HG02970 (cell line): Measurements from ENCODE around the gene MESP2.

Experiments
- ATAC-seq: cut with Tn5 transposase; IDR thresholded peaks from one replicate; pipeline ENCODE4 v1.9.1; 2021; ENCODE audit warnings: mild to moderate bottlenecking, moderate library complexity, moderate number of reproducible peaks; ENCODE audit not compliant: unreplicated experiment, low FRiP score

The MESP2 gene

DNA sequence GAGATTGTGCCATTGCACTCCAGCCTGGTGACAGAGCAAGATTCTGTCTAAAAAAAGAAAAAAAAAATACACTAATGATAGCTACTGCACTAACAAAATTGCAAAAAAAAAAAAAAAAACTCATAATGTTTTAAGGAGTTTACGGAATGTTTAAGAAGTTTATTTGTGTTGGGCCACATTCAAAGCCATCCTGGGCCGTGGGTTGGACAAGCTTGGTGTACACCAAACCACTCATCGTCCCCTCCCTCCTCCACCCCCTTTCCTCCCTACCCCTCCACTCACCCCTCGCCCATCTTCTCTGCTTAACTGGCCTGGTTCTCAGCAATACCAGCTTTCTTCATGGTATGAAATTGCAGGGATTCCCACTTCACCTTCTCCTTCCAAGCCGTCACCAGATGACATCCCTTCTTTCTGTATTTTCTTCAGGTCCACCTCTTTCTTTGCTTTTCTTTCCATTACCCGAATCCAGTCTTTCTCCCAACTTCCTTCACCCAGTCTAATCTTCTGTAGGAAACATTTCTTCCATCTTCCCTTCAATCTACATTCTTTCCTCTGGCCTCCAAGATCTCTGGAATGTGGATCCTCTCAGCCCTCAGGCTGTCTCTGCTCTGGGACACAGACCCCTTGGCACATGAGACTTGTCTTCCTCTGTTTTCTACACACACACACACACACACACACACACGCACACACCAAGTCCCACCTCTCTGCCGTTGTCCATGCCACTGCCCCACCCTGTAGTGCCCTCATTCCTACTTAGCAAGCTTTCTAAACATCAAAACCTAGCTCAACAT is 21.6 kb upstream of the MESP2 start:
- ATAC-seq, result no peak

DNA sequence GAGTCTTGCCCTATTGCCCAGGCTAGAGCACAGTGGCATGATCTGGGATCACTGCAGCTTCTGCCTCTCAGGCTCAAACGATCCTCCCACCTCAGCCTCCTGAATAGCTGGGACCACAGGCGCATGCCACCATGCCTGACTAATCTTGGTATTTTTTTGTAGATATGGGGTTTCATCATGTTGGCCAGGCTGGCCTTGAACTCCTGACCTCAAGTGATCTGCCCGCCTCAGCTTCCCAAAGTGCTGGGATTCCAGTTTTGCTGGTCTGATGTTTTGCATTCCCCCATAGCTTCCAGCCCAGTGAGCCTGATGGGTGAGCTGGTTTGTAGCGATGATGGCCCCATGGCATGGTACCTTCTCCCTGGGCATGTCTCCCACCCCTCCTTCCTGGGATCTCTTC is 20.4 kb upstream of the MESP2 start:
- no peak for ATAC-seq

DNA sequence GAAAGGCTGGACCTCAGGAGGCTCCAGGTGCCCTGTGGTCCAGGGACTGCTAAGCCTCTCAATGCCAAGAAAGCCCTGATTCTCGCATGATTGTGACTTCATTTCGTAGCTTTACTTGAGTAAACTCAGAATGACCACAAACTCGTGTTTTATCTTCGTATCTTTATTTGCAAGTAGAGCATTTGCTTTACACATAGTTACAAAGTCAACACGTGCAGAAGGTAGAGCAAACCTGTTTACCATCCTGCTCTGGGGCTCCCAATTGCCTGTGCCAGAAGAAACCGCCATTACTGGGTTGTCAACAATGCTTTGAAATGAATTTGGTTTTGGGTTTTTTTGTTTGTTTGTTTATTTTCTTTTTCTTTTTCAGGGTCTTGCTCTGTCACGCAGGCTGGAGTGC is 19.2 kb upstream of the MESP2 start:
- ATAC-seq, result no peak

GRCh38 chr15:89758283-89758682 is 17.8 kb upstream of the MESP2 start:
- no peak for ATAC-seq

GRCh38 chr15:89758981-89759380 is 17.2 kb upstream of the MESP2 start:
- ATAC-seq, result no peak

DNA sequence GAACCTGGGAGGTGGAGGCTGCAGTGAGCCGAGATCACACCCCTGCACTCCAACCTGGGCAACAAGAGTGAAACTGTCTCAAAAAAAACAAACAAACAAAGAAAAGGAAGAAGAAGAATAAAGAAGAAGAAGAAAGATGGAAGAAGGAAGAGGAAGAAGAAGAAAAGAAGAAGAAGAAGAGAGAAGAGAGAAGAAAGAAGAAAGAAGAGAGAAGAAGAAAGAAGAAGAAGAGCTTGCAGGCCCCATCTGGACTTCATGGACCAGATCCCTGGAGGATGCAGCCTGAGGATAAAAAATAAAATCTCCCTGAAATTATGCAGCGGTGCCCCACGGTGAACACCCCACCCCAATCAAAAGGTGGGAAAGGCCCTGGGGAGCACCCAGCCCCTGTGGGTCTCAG is 16.3 kb upstream of the MESP2 start:
- no peak for ATAC-seq

DNA sequence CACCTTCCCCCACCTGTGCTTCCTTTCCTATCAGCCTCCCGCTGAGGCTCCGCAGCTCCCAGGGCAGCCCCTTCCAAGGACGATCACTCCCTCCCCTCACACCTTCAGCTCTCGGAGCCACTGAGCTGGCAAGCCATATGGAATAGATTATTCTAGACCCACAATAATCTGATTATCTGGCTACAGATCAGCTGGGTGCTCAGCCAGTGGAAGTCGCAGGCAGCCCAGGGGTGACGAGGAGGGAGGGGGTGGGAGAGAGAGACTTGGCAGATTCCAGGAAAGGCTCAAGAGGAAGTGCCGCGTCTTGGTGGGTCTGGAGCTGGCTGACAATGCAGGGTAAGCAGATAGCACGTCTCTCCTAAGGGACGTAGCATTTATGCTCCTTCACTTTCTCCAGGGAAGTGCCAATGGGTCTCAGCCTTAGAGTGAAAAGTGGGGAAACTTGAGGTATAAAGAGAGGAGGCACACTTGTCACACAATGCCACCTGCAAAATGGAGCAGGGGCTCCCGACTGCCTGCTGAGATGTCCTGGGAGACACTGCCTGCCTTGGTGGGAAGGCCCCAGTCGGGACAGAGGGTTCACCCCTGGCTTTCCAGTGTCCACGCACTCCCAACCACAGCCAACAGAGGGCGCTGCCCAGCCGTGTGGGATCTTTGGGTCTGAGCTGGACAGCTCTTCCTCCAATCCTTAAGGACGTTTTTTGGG is 15.7 kb upstream of the MESP2 start:
- no peak for ATAC-seq

DNA sequence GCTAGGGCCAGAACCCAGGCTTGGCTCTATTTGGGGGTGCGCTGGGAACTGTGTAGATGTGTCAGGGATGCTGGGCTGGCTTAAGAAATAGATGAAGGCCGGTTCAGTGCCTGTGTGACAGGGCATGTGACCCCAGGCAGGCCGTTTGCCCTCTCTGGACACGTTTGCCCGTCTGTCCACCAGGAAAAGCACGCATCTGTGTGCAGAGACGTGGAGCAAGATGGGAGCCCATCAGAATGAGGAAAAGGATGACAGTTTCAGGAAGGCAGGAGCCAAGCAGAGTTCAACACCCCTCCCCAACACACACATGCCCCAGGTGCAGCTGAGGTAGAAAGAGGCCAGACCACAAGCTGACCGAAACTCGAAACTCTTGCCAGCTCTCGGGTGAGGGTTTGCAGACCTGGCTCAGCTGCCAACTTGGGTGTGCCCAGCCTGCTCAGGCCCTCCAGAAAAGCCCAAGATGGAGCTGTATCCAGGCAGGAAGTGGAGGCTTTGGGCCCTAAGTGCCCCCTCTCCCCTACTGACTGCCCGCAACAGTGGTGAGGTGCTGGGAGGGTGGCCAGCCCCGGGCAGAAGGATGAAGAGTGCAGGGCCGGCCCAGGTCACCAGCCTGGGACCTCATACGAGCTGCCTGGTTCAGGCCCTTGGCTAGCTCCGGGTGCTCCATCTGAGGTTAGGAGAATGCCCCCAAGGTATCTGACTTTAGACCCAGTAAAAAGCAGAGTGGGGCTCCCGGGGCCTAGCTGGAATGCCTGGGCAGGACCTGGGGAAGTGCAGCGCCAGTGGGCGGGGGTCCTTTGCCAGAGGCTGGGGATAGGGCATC is 14.9 kb upstream of the MESP2 start:
- ATAC-seq, result no peak

GRCh38 chr15:89761929-89762328 is 14.2 kb upstream of the MESP2 start:
- no peak for ATAC-seq

GRCh38 chr15:89765694-89766093 is 10.4 kb upstream of the MESP2 start:
- no peak for ATAC-seq

GRCh38 chr15:89766357-89767311 is 9.5 kb upstream of the MESP2 start:
- ATAC-seq, result no peak

DNA sequence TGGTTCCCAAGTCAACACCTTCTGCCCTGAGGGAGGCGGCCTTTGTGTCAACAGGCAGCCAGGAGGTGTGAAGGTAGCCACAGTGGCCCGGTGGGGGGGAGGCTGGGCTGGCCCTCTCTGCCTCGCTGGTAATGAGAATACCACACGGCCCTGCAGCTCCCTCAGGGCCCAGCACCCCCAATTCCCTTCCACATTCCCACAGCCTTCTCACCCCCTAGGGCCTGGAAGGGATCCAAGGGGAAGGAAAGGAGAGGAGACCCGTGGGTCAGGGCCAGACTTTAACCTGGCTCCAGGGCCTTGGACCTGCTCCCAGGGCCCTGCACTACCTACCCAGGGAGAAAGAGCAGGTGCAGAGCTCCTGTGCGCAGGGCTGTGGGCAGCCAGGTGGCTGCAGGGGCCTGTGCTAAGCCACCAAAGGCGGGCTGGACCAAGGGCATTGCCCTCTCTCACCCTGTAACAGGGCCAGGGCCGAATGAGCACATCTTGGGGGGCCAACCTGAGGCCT is 8.7 kb upstream of the MESP2 start:
- no peak for ATAC-seq

DNA sequence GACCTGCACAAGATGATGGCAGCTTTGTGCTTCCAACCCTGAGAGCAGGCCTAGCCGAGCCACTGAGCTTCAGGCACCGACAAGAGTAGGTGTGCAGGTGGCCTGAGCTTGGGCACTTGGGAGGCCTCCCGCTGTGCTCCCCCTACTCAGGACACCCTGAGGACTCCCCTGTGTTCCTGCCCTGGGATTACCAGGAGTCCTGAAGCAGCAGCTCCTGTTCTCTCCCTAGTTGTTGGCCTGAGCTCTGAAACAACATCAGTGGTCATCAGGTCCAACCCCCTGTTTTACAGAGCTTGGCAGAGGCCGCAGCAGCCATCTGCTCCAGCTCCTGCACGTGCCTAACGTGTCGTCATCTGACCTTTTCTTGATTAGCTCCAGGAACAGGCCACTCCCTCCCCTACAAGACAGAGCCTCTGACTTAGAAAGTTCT is 8.0 kb upstream of the MESP2 start:
- no peak for ATAC-seq

DNA sequence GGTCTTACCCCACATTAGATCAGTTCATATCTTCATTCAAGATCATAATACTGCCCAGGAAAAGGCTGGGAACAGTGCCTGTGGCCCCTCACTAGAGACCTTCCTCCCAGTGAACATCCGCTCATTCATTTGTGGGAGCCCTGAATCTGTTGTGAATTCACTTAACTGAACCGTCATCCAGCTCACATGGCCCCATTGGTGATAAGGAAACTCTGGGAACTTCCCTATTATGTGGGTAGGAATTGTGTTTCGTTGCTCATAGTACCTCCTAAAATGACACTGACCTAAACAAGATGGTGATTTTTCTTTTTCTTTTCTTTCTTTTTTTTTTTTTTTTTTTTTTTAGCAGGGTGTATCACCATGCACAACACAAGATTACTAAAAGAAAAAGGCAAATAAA is 6.8 kb upstream of the MESP2 start:
- no peak for ATAC-seq

DNA sequence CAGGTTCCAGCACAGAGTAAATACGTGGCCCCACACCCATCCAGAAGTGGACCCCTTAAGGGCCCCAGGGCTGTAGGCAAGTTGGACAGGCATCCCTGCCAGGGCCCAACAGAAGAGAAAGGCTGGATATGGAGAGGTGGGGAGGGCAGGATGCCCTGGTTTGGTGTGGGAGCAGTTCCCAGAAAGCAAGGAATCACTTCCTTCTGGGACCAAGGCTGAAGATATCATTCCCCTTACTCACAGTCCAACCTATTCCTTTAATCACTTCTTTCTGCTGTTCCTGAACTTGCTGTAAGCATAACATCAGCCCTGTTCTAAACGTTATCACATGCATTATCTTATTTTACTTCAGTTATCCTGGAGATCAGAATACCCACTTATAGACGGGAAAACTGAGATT is 6.1 kb upstream of the MESP2 start:
- ATAC-seq, result no peak

GRCh38 chr15:89772932-89773583 is 3.1 kb upstream of the MESP2 start:
- ATAC-seq, result no peak

DNA sequence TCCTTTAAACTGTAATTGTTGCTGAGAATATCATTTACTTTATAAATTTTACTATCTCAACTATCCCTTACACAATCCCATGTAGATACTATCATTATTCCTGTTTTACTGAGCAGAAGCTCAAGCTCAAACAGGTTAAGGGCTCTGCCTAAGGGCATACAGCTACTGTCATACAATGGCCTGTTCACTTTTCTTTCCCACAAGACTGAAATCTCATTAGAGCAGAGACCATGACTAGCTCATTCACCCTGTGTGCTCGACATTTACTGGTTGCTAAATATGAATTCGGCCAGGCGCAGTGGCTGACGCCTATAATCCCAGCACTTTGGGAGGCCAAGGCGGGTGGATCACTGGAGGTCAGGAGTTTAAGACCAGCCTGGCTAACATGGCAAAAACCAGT is 1.6 kb upstream of the MESP2 start:
- no peak for ATAC-seq

GRCh38 chr15:89775815-89776214 is 317 bp upstream of the MESP2 start:
- ATAC-seq, result no peak

DNA sequence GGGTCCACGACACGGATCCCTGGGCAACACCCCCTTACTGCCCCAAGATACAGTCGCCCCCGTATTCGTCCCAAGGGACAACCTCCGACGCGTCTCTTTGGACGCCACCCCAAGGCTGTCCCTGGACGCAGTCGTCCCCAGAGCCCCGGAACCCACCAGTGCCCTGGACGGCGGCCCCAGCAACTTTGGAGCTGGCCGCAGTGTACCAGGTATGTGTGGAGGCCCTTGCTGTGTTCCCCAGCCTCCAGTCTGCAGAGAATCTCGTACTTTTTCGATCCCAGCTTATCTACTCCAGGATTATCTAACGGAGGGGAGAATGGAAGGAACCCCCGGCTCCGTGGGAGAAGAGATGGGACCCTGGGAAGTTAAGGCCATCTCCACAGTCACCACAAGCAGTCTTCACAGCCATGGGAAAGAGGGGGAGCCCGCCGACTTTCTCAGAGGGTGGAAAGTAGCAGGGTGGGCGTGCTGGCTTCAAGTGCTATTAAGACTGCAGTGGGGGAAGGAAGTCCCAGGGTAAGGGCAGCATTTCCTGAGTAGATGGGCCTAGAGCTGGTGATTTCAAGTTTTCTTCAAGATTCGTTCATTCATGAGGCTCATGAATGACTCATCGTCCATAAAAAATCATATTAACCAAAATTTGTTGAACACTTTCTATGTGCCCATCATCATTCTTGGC is 1.1 kb downstream of the MESP2 start:
- no peak for ATAC-seq
